CD14-positive monocyte (primary cell): ENCODE data around the gene RAPGEF2. TPM values are rescaled to one million over a fixed set of nuclear protein-coding genes. Genes with fewer than 3 reads are reported as not detected.

Source experiments
- DNase-seq, 3 donors: peaks; one replicate each; pipeline ENCODE4 v3.0.0-alpha.2; 2011 to 2022
- H2AFZ ChIP-seq: 2 replicates; pipeline ENCODE4 v1.6.0; 2012; ENCODE audit warnings: mild to moderate bottlenecking, low read depth, low read length, inconsistent platforms; ENCODE audit not compliant: insufficient read depth, poor library complexity, severe bottlenecking
- H3K27ac ChIP-seq, 2 donors: 1 replicate in 1 of 2; 2 replicates in 1 of 2; pipeline ENCODE4 v1.5.1; 2012 to 2013; ENCODE audit warnings: low read length in 2 of 2, control low read depth in 1 of 2, inconsistent platforms in 1 of 2, low read depth in 1 of 2, mild to moderate bottlenecking in 1 of 2
- H3K27me3 ChIP-seq, 2 donors: one replicate each; pipeline versions ENCODE4 v1.6.0 to v1.6.1; 2011 to 2013; ENCODE audit warnings: low read length in 2 of 2; ENCODE audit not compliant: control insufficient read depth in 2 of 2, insufficient read depth in 2 of 2
- H3K36me3 ChIP-seq, 2 donors: replicated peaks in 1 of 2; 1 replicate in 1 of 2; 2 replicates in 1 of 2; pipeline versions ENCODE4 v1.5.1 to v1.6.1; 2012 to 2013; ENCODE audit warnings: low read length in 2 of 2, control low read depth in 1 of 2, inconsistent platforms in 1 of 2, mild to moderate bottlenecking in 1 of 2; ENCODE audit not compliant: insufficient read depth in 2 of 2, control insufficient read depth in 1 of 2
- H3K4me1 ChIP-seq, 2 donors: 1 replicate in 1 of 2; 2 replicates in 1 of 2; pipeline versions ENCODE4 v1.5.1 to v1.6.1; 2012 to 2013; ENCODE audit warnings: low read length in 2 of 2, control low read depth in 1 of 2, inconsistent platforms in 1 of 2, mild to moderate bottlenecking in 1 of 2, moderate library complexity in 1 of 2; ENCODE audit not compliant: insufficient read depth in 2 of 2, control insufficient read depth in 1 of 2
- H3K4me2 ChIP-seq: replicated peaks from 2 replicates; pipeline ENCODE3; 2012; ENCODE audit warnings: low read length, moderate library complexity, mild to moderate bottlenecking; ENCODE audit not compliant: poor library complexity, severe bottlenecking; ENCODE audit errors: extremely low read depth
- H3K4me3 ChIP-seq, 3 experiments: fragments of 200-600 bp in 1 of 3; sonication (generic) in 1 of 3; replicated peaks in 1 of 3; 1 replicate in 2 of 3; 2 replicates in 1 of 3; pipeline ENCODE4 v1.5.1; 2011 to 2013; ENCODE audit warnings: low read length in 3 of 3, mild to moderate bottlenecking in 3 of 3, control low read depth in 2 of 3, low read depth in 2 of 3, inconsistent platforms in 1 of 3, moderate library complexity in 1 of 3
- H3K79me2 ChIP-seq: 2 replicates; pipeline ENCODE4 v1.6.0; 2012; ENCODE audit warnings: mild to moderate bottlenecking, control low read depth, inconsistent platforms, low read length, moderate library complexity; ENCODE audit not compliant: insufficient read depth
- H3K9ac ChIP-seq: 2 replicates; pipeline ENCODE4 v1.6.0; 2017; ENCODE audit warnings: low read length, mild to moderate bottlenecking; ENCODE audit not compliant: insufficient read depth, poor library complexity, severe bottlenecking
- H3K9me3 ChIP-seq, 2 donors: replicated peaks in 1 of 2; 1 replicate in 1 of 2; 2 replicates in 1 of 2; pipeline versions ENCODE4 v1.5.1 to v1.6.1; 2012 to 2013; ENCODE audit warnings: low read length in 2 of 2, control low read depth in 1 of 2; ENCODE audit not compliant: control insufficient read depth in 1 of 2, insufficient read depth in 1 of 2
- H4K20me1 ChIP-seq: 2 replicates; pipeline ENCODE4 v1.6.0; 2012; ENCODE audit warnings: mild to moderate bottlenecking, low read length, control low read depth, moderate library complexity; ENCODE audit not compliant: insufficient read depth
- H3K27ac Mint-ChIP-seq, 7 donors: one replicate each; pipeline ENCODE4 v1.8.0; 2020; ENCODE audit warnings: mild to moderate bottlenecking in 7 of 7, mixed read lengths in 7 of 7, moderate library complexity in 6 of 7, inconsistent platforms in 2 of 7
- H3K27me3 Mint-ChIP-seq, 3 donors: one replicate each; pipeline ENCODE4 v1.8.0; 2021 to 2022; ENCODE audit warnings: low read depth in 3 of 3, mild to moderate bottlenecking in 3 of 3, mixed read lengths in 3 of 3, moderate library complexity in 3 of 3, inconsistent platforms in 1 of 3
- H3K36me3 Mint-ChIP-seq, 2 donors: one replicate each; pipeline ENCODE4 v1.8.0; 2020; ENCODE audit warnings: mixed read lengths in 2 of 2, inconsistent platforms in 1 of 2, mild to moderate bottlenecking in 1 of 2
- H3K4me1 Mint-ChIP-seq: one replicate; pipeline ENCODE4 v1.8.0; 2020; ENCODE audit warnings: mild to moderate bottlenecking, mixed read lengths
- H3K4me3 Mint-ChIP-seq, 2 donors: one replicate each; pipeline ENCODE4 v1.8.0; 2020; ENCODE audit warnings: mild to moderate bottlenecking in 2 of 2, mixed read lengths in 2 of 2, moderate library complexity in 1 of 2
- H3K9me3 Mint-ChIP-seq, 7 donors: one replicate each; pipeline ENCODE4 v1.8.0; 2020 to 2022; ENCODE audit warnings: mixed read lengths in 7 of 7, mild to moderate bottlenecking in 6 of 7, moderate library complexity in 6 of 7, inconsistent platforms in 2 of 7
- CTCF ChIP-seq: fragments of 200-600 bp; IDR thresholded peaks from one replicate; pipeline ENCODE4 v1.8.0; 2022; ENCODE audit warnings: antibody characterized with exemption, mild to moderate bottlenecking
- WGBS: methylation state at CpG from one replicate; pipeline ENCODE4 v1.1.5; 2013; ENCODE audit warnings: missing lambda C conversion rate; ENCODE audit not compliant: insufficient coverage; 5-methylcytosine and 5-hydroxymethylcytosine counted together
- intact Hi-C, 2 donors: fragments of 100-400 bp; cut with micrococcal nuclease; formaldehyde crosslinking; loops; one replicate each; pipeline versions ENCODE4 v1.15.0 to v1.15.1; 2023
- polyA plus RNA-seq, 3 donors: library from polyadenylated mRNA; depleted of rRNA in 1 of 3; unstranded in 2 of 3; stranded (reverse) in 1 of 3; fragments of 300-500 nt in 2 of 3; fragments of >200 nt in 1 of 3; fragmentation: Illumina TruSeq in 2 of 3; gene quantifications; 1 replicate in 2 of 3; 2 replicates in 1 of 3; pipeline ENCODE4 v1.2.3, GENCODE V29; 2012 to 2021

RAPGEF2 gene
- polyA plus RNA-seq, 3 donors: 1.5 to 29.8 (median 2.0) TPM

DNA sequence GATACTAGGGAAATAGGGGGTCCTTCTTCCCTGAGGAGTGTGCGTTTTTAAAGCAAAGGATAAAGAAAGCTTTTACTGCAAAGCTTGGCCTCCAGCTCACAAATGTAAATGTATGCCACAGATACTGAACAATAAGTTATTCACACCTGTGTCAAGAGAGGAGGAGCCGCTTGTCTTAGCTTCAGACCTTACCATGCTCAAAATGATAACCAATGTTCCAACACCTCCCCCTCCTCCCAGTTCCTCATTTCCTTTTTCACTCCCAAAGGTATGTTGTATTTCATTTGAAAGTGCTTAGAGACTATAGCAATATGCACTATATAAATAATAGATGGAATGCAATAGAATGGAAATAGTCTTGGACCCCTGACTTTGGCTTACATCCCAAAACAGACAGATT is 47.0 kb upstream of the RAPGEF2 start:
- Mint-ChIP-seq H3K4me3 (no peak overlapping the region), H3K4me1 (peaks cover 12% of the 10 kb centered on the region), H3K27ac (no peak overlapping the region), H3K9me3 (no peaks in the 10 kb centered on the region), H3K36me3 (no peaks in the 10 kb centered on the region), H3K27me3 (peaks cover 0 to 8% (median 0%) of the 10 kb centered on the region in 3 donors)
- Histone ChIP-seq H3K4me3 (no peak overlapping the region), H3K27me3 (no peaks in the 10 kb centered on the region), H2AFZ (no peak overlapping the region), H3K9ac (no peak overlapping the region), H4K20me1 (no peaks in the 10 kb centered on the region), H3K4me1 (no peaks in the 10 kb centered on the region), H3K9me3 (no peaks in the 10 kb centered on the region), H3K4me2 (no peak overlapping the region), H3K27ac (no peak overlapping the region), H3K36me3 (no peaks in the 10 kb centered on the region), H3K79me2 (no peaks in the 10 kb centered on the region)
- no CpG with 5 or more reads among the region's 2 CpGs for WGBS
- no peak for DNase-seq
- TF ChIP-seq CTCF: no peak
- intact Hi-C loops: no loop called here

DNA sequence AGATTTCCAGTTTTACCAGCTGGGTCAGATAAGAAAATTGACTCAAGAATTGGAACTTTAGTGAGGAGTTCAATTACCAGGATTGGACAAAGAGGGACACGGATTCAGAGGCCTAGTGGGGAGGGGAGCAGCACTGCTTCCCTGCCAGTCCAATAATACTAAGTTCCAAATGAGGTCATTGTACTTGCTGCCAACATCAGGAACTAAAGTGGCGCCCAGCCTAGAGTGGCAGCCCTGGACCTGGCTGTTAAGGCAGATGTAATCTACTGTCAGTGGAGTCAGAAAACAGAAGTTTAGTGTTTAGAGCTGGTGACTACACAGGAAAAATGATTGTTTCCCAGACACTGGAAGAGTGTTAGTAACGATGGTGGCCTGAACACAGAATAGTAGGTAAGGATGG is 42.7 kb upstream of the RAPGEF2 start:
- H3K27ac Mint-ChIP-seq: no peak overlapping the region
- no peak overlapping the region for H3K9ac ChIP-seq
- no peak overlapping the region for H3K4me3 Mint-ChIP-seq
- no peak overlapping the region for H2AFZ ChIP-seq
- TF ChIP-seq CTCF: no peak
- peaks cover 0 to 1% (median 0%) of the 10 kb centered on the region in 7 donors for H3K9me3 Mint-ChIP-seq
- H3K27ac ChIP-seq: no peak overlapping the region
- no peak for DNase-seq
- WGBS: 100% methylated on average over 1 of the region's 3 CpGs
- H3K4me1 Mint-ChIP-seq: no peaks in the 10 kb centered on the region
- H3K36me3 Mint-ChIP-seq: no peaks in the 10 kb centered on the region
- no peaks in the 10 kb centered on the region for H4K20me1 ChIP-seq
- H3K36me3 ChIP-seq: no peaks in the 10 kb centered on the region
- no peak overlapping the region for H3K4me3 ChIP-seq
- H3K27me3 ChIP-seq: no peaks in the 10 kb centered on the region
- H3K4me2 ChIP-seq: no peak overlapping the region
- intact Hi-C loops: no loop called here
- no peaks in the 10 kb centered on the region for H3K4me1 ChIP-seq
- peaks cover 0 to 3% (median 1%) of the 10 kb centered on the region in 3 donors for H3K27me3 Mint-ChIP-seq
- H3K79me2 ChIP-seq: no peaks in the 10 kb centered on the region
- no peaks in the 10 kb centered on the region for H3K9me3 ChIP-seq
